Transverse colon (tissue), 4 donors: Measurements from ENCODE around the gene TEX30. TPM values are rescaled to one million over a fixed set of nuclear protein-coding genes. Genes with fewer than 3 reads are reported as not detected.

ENCODE experiments used
- DNase-seq: peaks from one replicate; pipeline ENCODE4 v3.0.0-alpha.2; 2019
- H3K27ac ChIP-seq, 4 donors: fragments of 200-600 bp; sonication (generic); 2 replicates each; pipeline ENCODE4 v1.5.1; 2016 to 2018; ENCODE audit warnings: inconsistent platforms in 4 of 4
- H3K27me3 ChIP-seq: fragments of 200-600 bp; sonication (generic); 2 replicates; pipeline ENCODE4 v1.5.1; 2017; ENCODE audit warnings: inconsistent platforms
- H3K36me3 ChIP-seq, 4 donors: fragments of 200-600 bp; sonication (generic); 2 replicates each; pipeline ENCODE4 v1.5.1; 2017 to 2019; ENCODE audit warnings: inconsistent platforms in 4 of 4
- H3K4me1 ChIP-seq, 4 donors: fragments of 200-600 bp; sonication (generic); 2 replicates each; pipeline ENCODE4 v1.5.1; 2017 to 2020; ENCODE audit warnings: inconsistent platforms in 4 of 4
- H3K4me3 ChIP-seq, 4 donors: fragments of 200-600 bp; sonication (generic); 1 replicate in 1 of 4; 2 replicates in 3 of 4; pipeline versions ENCODE4 v1.5.1 to v1.6.1; 2017 to 2019; ENCODE audit warnings: inconsistent platforms in 4 of 4
- H3K9me3 ChIP-seq, 2 donors: fragments of 200-600 bp; sonication (generic); 2 replicates each; pipeline ENCODE4 v1.5.1; 2017 to 2019; ENCODE audit warnings: inconsistent platforms in 2 of 2
- EP300 ChIP-seq: sonication (generic); formaldehyde crosslinking; IDR thresholded peaks from one replicate; pipeline ENCODE4 v1.6.1; 2017; ENCODE audit warnings: antibody characterized with exemption, low read depth
- POLR2A ChIP-seq: fragments of 450-650 bp; IDR thresholded peaks from one replicate; pipeline ENCODE4 v1.6.1; 2016; ENCODE audit warnings: antibody characterized with exemption, mild to moderate bottlenecking, moderate library complexity
- POLR2AphosphoS5 ChIP-seq, 3 donors: sonication (generic); formaldehyde crosslinking; IDR thresholded peaks; one replicate each; pipeline ENCODE4 v1.6.1; 2016; ENCODE audit warnings: antibody characterized with exemption in 3 of 3
- WGBS, 2 donors: methylation state at CpG; one replicate each; pipeline ENCODE4 v1.1.5; 2018; ENCODE audit warnings: low coverage in 1 of 2; 5-methylcytosine and 5-hydroxymethylcytosine counted together
- in situ Hi-C, 4 donors: fragments of 200-750 bp; cut with MboI; loops; one replicate each; pipeline versions ENCODE4 v1.15.0 to v1.15.1; 2017; ENCODE audit warnings: low sequenced_read_pairs in 3 of 4, low pct_ligation_motif_present in 1 of 4, low pct_unique_long_range_greater_than_20kb in 1 of 4
- intact Hi-C: fragments of 100-400 bp; cut with DNase I; formaldehyde crosslinking; loops from one replicate; pipeline ENCODE4 v1.15.1; 2023; ENCODE audit warnings: low total_unique reads
- total RNA-seq, 4 donors: library from RNA; depleted of rRNA; stranded (reverse); fragments of >200 nt; gene quantifications; one replicate each; pipeline ENCODE4 v1.1.0, GENCODE V29; 2016
- TF ChIP-seq, protein P1 (sequence below), 5 experiments: fragments of 200-600 bp in 3 of 5; fragments of 450-650 bp in 2 of 5; sonication (generic) in 3 of 5; IDR thresholded peaks; 1 replicate in 2 of 5; 2 replicates in 3 of 5; pipeline ENCODE4 v1.5.1; 2016 to 2017; ENCODE audit warnings: antibody characterized with exemption in 5 of 5, inconsistent platforms in 3 of 5, mild to moderate bottlenecking in 2 of 5, moderate library complexity in 1 of 5

Gene TEX30
- total RNA-seq, 4 donors from 2014 or later: 5.4 to 6.0 (median 6.0) TPM; not detected in 1

- in situ Hi-C loops: no loop called here
- H3K4me3 ChIP-seq: peak within 1 kb of the TSS; percentile 60 to 79 (median 64)
- peak; percentile 91 for DNase-seq
- no peaks in the 10 kb centered on the region for H3K27me3 ChIP-seq
- peak within 1 kb of the TSS; percentile 83 to 90 (median 84) for H3K27ac ChIP-seq
- WGBS, 2 donors: 1% methylated on average over 60 of the region's 72 CpGs; no CpG with 5 or more reads in 1 of the 2 donors
- H3K36me3 ChIP-seq: no peaks in the 10 kb centered on the region
- intact Hi-C loops: loop anchor here (2.0 kb wide), 1 partner anchor 24 kb away; no protein-coding TSS in a partner anchor
- no peaks in the 10 kb centered on the region for H3K9me3 ChIP-seq
- H3K4me1 ChIP-seq: peaks cover 0 to 28% (median 2%) of the 10 kb centered on the region in 4 donors
- no peak for TF ChIP-seq POLR2A
- peak; percentile 27 to 40 (median 28) for TF ChIP-seq POLR2AphosphoS5 (IDR thresholded peaks at IDR 0.05)
Observed at GRCh38 chr13:102798581-102799425, 25.2 kb upstream of the TEX30 start, which contains the start of the genes BIVM and POGLUT2. Gene BIVM (plus strand): TSS chr13:102799119. CDS start chr13:102807268, 8,149 bp downstream. Gene POGLUT2 (minus strand): TSS chr13:102798976. CDS start chr13:102798670, 306 bp downstream.

DNA sequence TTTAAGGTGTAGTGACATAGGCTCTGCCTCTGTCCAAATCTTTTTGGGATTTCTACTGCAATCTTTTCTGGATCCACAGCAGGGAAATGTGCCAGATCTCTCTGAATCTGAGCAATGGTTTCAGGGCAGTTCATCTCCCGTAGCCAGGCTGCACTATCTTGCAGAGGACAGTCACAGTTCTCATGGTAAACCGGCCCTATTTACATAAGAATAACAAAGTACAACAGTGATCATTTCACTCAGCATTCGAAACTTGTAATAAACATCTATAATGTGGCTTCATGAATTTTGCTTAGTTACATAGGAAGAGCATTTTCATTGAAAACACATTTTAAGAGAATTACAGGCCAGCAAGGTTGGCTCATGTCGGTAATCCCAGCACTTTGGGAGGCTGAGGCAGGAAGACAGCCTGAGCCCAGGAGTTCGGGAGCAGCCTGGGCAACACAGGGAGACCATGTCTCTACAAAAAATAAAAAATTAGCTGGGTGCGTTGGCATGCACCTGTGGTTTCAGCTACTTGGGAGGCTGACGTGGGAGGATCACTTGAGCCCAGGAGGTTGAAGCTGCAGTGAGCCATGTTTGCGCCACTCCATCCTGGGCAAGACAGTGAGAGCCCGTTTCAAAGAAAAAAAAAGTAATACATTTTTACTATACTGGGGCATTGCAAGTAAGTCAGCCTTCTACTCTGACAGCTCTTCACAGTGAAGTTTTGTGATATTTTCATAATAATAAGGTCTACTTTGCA lies 20.2 kb upstream of the TEX30 start:
- 91 to 100% methylated on average over 2 to 9 of the region's 9 CpGs for WGBS, 2 donors
- no peak overlapping the region for H3K4me3 ChIP-seq
- H3K9me3 ChIP-seq: no peaks in the 10 kb centered on the region
- no peak for DNase-seq
- H3K27ac ChIP-seq: no peak overlapping the region
- in situ Hi-C loops: no loop called here
- intact Hi-C loops: no loop called here
- TF ChIP-seq, protein P1, sequence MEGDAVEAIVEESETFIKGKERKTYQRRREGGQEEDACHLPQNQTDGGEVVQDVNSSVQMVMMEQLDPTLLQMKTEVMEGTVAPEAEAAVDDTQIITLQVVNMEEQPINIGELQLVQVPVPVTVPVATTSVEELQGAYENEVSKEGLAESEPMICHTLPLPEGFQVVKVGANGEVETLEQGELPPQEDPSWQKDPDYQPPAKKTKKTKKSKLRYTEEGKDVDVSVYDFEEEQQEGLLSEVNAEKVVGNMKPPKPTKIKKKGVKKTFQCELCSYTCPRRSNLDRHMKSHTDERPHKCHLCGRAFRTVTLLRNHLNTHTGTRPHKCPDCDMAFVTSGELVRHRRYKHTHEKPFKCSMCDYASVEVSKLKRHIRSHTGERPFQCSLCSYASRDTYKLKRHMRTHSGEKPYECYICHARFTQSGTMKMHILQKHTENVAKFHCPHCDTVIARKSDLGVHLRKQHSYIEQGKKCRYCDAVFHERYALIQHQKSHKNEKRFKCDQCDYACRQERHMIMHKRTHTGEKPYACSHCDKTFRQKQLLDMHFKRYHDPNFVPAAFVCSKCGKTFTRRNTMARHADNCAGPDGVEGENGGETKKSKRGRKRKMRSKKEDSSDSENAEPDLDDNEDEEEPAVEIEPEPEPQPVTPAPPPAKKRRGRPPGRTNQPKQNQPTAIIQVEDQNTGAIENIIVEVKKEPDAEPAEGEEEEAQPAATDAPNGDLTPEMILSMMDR (IDR thresholded peaks at IDR 0.05): no peak
- TF ChIP-seq POLR2AphosphoS5 (IDR thresholded peaks at IDR 0.05) (no peak), EP300 (no peak), POLR2A (no peak)
- peaks cover 0 to 12% (median 0%) of the 10 kb centered on the region in 4 donors for H3K36me3 ChIP-seq
- peaks cover 0 to 11% (median 0%) of the 10 kb centered on the region in 4 donors for H3K4me1 ChIP-seq
- no peaks in the 10 kb centered on the region for H3K27me3 ChIP-seq

DNA sequence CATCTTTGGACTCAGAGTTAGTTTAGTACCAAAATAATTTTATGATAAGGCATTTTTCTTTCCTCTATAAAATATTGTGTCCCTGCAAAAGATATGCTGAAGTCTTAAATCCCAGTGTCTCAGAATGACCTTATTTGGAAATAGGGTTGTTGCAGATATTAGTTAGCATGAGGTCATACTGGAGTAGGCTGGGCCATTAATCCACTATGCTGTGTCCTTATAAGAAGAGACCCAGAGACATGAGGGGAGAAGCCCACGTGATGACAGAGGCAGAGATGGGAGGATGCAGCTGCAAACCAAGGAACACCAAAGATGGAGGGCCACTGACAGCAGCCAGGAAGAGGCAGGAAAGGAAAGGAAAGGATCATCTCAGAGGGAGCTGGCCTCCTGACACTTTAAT lies 18.8 kb upstream of the TEX30 start:
- in situ Hi-C loops: no loop called here
- Histone ChIP-seq H3K4me3 (no peak overlapping the region), H3K9me3 (no peaks in the 10 kb centered on the region), H3K36me3 (peaks cover 0 to 12% (median 0%) of the 10 kb centered on the region in 4 donors), H3K27me3 (no peaks in the 10 kb centered on the region), H3K4me1 (peaks cover 0 to under 1% (median 0%) of the 10 kb centered on the region in 4 donors), H3K27ac (no peak overlapping the region)
- DNase-seq: no peak
- intact Hi-C loops: no loop called here
- WGBS, 2 donors: 71 to 88% methylated on average over 1 of the region's 1 CpG
- TF ChIP-seq, protein P1 (IDR thresholded peaks at IDR 0.05): no peak
- no peak for TF ChIP-seq EP300
- TF ChIP-seq POLR2A: no peak
- TF ChIP-seq POLR2AphosphoS5 (IDR thresholded peaks at IDR 0.05): no peak

DNA sequence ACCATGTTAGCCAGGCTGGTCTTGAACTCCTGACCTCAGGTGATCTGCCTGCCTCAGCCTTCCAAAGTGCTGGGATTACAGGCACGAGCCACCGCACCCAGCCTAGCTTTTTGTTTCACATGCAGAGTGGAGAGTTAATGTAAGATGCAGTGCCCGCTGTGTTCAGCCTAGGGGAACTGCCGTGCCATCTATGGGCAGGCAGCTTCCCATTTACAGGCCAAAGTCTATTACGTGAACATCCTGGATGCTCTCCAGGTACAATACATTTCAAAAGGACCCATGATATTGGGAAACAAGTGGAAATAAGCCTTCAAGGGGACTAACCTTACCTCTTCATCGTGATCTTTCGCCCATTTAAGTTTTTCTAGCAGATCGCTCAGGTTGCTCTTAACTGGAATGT lies 15.1 kb upstream of the TEX30 start:
- peaks cover 0 to 12% (median 0%) of the 10 kb centered on the region in 4 donors for H3K36me3 ChIP-seq

More for the DNA sequence above, 15.1 kb upstream of the TEX30 start:
- intact Hi-C loops: no loop called here
- in situ Hi-C loops: no loop called here
- DNase-seq: no peak
- TF ChIP-seq POLR2A (no peak), POLR2AphosphoS5 (IDR thresholded peaks at IDR 0.05) (no peak), EP300 (no peak)
- TF ChIP-seq, protein P1 (IDR thresholded peaks at IDR 0.05): no peak
- H3K27ac ChIP-seq: no peak overlapping the region
- no peak overlapping the region for H3K4me3 ChIP-seq
- 96 to 98% methylated on average over 4 to 8 of the region's 8 CpGs for WGBS, 2 donors
- H3K27me3 ChIP-seq: no peaks in the 10 kb centered on the region
- no peaks in the 10 kb centered on the region for H3K4me1 ChIP-seq
- H3K9me3 ChIP-seq: no peaks in the 10 kb centered on the region
